H1 (cell line): ENCODE results near the gene RPS28. TPM values are rescaled to one million over a fixed set of nuclear protein-coding genes. Genes with fewer than 3 reads are reported as not detected.

ENCODE experiments used
- CTCF ChIA-PET: fragments of 300-600 bp; sonication (Branson Sonifier 250); formaldehyde crosslinking; loops from one replicate; lab custom pipeline; 2021; ENCODE audit not compliant: partially characterized antibody; lab: Charles Lee
- POLR2A ChIA-PET: fragments of 300-600 bp; sonication (Branson Sonifier 250); formaldehyde crosslinking; loops from one replicate; lab custom pipeline; 2021; ENCODE audit warnings: inconsistent platforms; ENCODE audit not compliant: partially characterized antibody; lab: Charles Lee
- DNase-seq, 2 experiments: peaks; one replicate each; pipeline versions ENCODE4 v3.0.0 to v3.0.0-alpha.2; 2010 to 2022; ENCODE audit warnings: low spot score in 2 of 2, low read depth in 1 of 2, mixed read lengths in 1 of 2
- FAIRE-seq: peaks from 2 replicates; lab custom pipeline; 2011; peaks lifted over from hg19 to GRCh38; lab: Jason Lieb, UNC
- H2AFZ ChIP-seq: 2 replicates; pipeline ENCODE4 v1.8.1; 2012; ENCODE audit warnings: low read length, inconsistent platforms
- H2AK5ac ChIP-seq: 2 replicates; pipeline ENCODE4 v1.6.1; 2013; ENCODE audit warnings: low read depth, low read length
- H2BK120ac ChIP-seq: replicated peaks from 2 replicates; pipeline ENCODE3; 2013; ENCODE audit warnings: low read depth, low read length, inconsistent platforms
- H2BK12ac ChIP-seq: 2 replicates; pipeline ENCODE4 v1.6.1; 2013; ENCODE audit warnings: low read depth, low read length
- H2BK15ac ChIP-seq: 2 replicates; pipeline ENCODE4 v1.6.1; 2013; ENCODE audit warnings: low read length
- H2BK20ac ChIP-seq: 2 replicates; pipeline ENCODE4 v1.6.1; 2013; ENCODE audit warnings: low read length
- H2BK5ac ChIP-seq: 2 replicates; pipeline ENCODE4 v1.6.1; 2013; ENCODE audit warnings: low read depth, low read length
- H3K14ac ChIP-seq: 2 replicates; pipeline ENCODE4 v1.6.1; 2013; ENCODE audit warnings: inconsistent platforms; ENCODE audit not compliant: insufficient read length
- H3K18ac ChIP-seq: 2 replicates; pipeline ENCODE4 v1.6.1; 2013; ENCODE audit warnings: low read length; ENCODE audit errors: extremely low read depth
- H3K23ac ChIP-seq: 2 replicates; pipeline ENCODE4 v1.6.1; 2013; ENCODE audit warnings: inconsistent platforms; ENCODE audit not compliant: insufficient read length
- H3K23me2 ChIP-seq: 2 replicates; pipeline ENCODE4 v1.6.1; 2013; ENCODE audit warnings: low read depth, low read length
- H3K27ac ChIP-seq: 2 replicates; pipeline ENCODE4 v1.6.1; 2011; ENCODE audit warnings: low read depth, low read length, inconsistent platforms
- H3K27me3 ChIP-seq, 4 experiments: replicated peaks in 1 of 4; 1 replicate in 1 of 4; 2 replicates in 3 of 4; pipeline versions ENCODE4 v1.6.1 to v1.8.1; 2011 to 2013; ENCODE audit warnings: low read length in 3 of 4, mild to moderate bottlenecking in 3 of 4, inconsistent platforms in 2 of 4, mixed read lengths in 2 of 4, moderate library complexity in 1 of 4; ENCODE audit not compliant: control insufficient read depth in 3 of 4, insufficient read depth in 3 of 4; ENCODE audit errors: extremely low read depth in 1 of 4
- H3K36me3 ChIP-seq, 4 experiments: 2 replicates each; pipeline versions ENCODE4 v1.6.1 to v1.8.1; 2011 to 2013; ENCODE audit warnings: mild to moderate bottlenecking in 4 of 4, low read length in 3 of 4, moderate library complexity in 2 of 4, control low read depth in 1 of 4, inconsistent platforms in 1 of 4; ENCODE audit not compliant: insufficient read depth in 4 of 4, control insufficient read depth in 2 of 4
- H3K4ac ChIP-seq: replicated peaks from 2 replicates; pipeline ENCODE3; 2013; ENCODE audit warnings: low read length, low read depth, mixed read lengths, inconsistent platforms; ENCODE audit not compliant: insufficient read length
- H3K4me1 ChIP-seq, 4 experiments: replicated peaks in 1 of 4; 1 replicate in 1 of 4; 2 replicates in 3 of 4; pipeline versions ENCODE4 v1.6.1 to v1.8.1; 2011 to 2013; ENCODE audit warnings: low read length in 3 of 4, inconsistent platforms in 2 of 4, mixed read lengths in 1 of 4; ENCODE audit not compliant: insufficient read depth in 4 of 4, control insufficient read depth in 3 of 4
- H3K4me2 ChIP-seq, 2 experiments: 2 replicates each; pipeline versions ENCODE4 v1.6.1 to v1.8.1; 2011 to 2013; ENCODE audit warnings: low read depth in 2 of 2, low read length in 2 of 2, control low read depth in 1 of 2, inconsistent platforms in 1 of 2, mild to moderate bottlenecking in 1 of 2; ENCODE audit not compliant: insufficient read depth in 1 of 2
- H3K4me3 ChIP-seq, 4 experiments: fragments of 200-600, 300-600 bp in 1 of 4; sonication (generic), shearing (Covaris generic), sonication (Bioruptor Twin) in 1 of 4; 2 replicates each; pipeline versions ENCODE4 v1.5.1 to v1.8.1; 2011 to 2016; ENCODE audit warnings: low read length in 4 of 4, low read depth in 3 of 4, control low read depth in 2 of 4, inconsistent platforms in 2 of 4, mild to moderate bottlenecking in 2 of 4, mixed read lengths in 1 of 4, moderate library complexity in 1 of 4; ENCODE audit not compliant: insufficient read depth in 2 of 4; ENCODE audit errors: extremely low read depth in 1 of 4
- H3K56ac ChIP-seq: replicated peaks from 2 replicates; pipeline ENCODE3; 2013; ENCODE audit warnings: low read depth, mild to moderate bottlenecking, mixed read lengths, low read length, inconsistent platforms; ENCODE audit not compliant: insufficient read length
- H3K79me1 ChIP-seq: 2 replicates; pipeline ENCODE4 v1.6.1; 2013; ENCODE audit warnings: low read depth, low read length, control low read depth
- H3K79me2 ChIP-seq, 2 experiments: 2 replicates each; pipeline versions ENCODE4 v1.6.1 to v1.8.1; 2012 to 2013; ENCODE audit warnings: low read length in 2 of 2, mild to moderate bottlenecking in 2 of 2, inconsistent platforms in 1 of 2; ENCODE audit not compliant: insufficient read depth in 2 of 2, control insufficient read depth in 1 of 2
- H3K9ac ChIP-seq, 4 experiments: replicated peaks in 1 of 4; 1 replicate in 1 of 4; 2 replicates in 3 of 4; pipeline versions ENCODE4 v1.6.1 to v1.8.1; 2011 to 2013; ENCODE audit warnings: low read depth in 3 of 4, low read length in 3 of 4, control low read depth in 2 of 4, mild to moderate bottlenecking in 2 of 4, moderate library complexity in 2 of 4, inconsistent platforms in 1 of 4; ENCODE audit errors: extremely low read depth in 1 of 4
- H3K9me3 ChIP-seq, 2 experiments: 2 replicates each; pipeline versions ENCODE4 v1.6.1 to v1.8.1; 2012 to 2013; ENCODE audit warnings: mild to moderate bottlenecking in 2 of 2, moderate library complexity in 2 of 2, control low read depth in 1 of 2, inconsistent platforms in 1 of 2, low read depth in 1 of 2, low read length in 1 of 2, mixed read lengths in 1 of 2; ENCODE audit not compliant: insufficient read depth in 2 of 2
- H4K20me1 ChIP-seq, 2 experiments: replicated peaks in 1 of 2; 2 replicates each; pipeline versions ENCODE3 to v1.8.1; 2011 to 2013; ENCODE audit warnings: inconsistent platforms in 2 of 2, low read length in 2 of 2, mild to moderate bottlenecking in 1 of 2; ENCODE audit not compliant: insufficient read depth in 2 of 2, control insufficient read depth in 1 of 2
- H4K5ac ChIP-seq: 2 replicates; pipeline ENCODE4 v1.6.1; 2013; ENCODE audit warnings: low read length, low read depth, mixed read lengths, inconsistent platforms; ENCODE audit not compliant: insufficient read length
- H4K8ac ChIP-seq: 2 replicates; pipeline ENCODE4 v1.8.0; 2013; ENCODE audit warnings: mild to moderate bottlenecking, moderate library complexity, low read length, inconsistent platforms; ENCODE audit not compliant: insufficient read depth; ENCODE audit errors: extremely low read depth
- H4K91ac ChIP-seq: replicated peaks from 2 replicates; pipeline ENCODE3; 2013; ENCODE audit warnings: low read length, mixed read lengths, inconsistent platforms; ENCODE audit not compliant: insufficient read length
- ASH2L ChIP-seq: fragments of 200-600, 300-600 bp; sonication (generic); IDR thresholded peaks from one replicate; pipeline ENCODE4 v1.7.1; 2017; ENCODE audit warnings: low read length
- BACH1 ChIP-seq: IDR thresholded peaks from 2 replicates; pipeline ENCODE4 v1.6.1; 2012; ENCODE audit warnings: low read length, improper control_type of control experiment
- CTCF ChIP-seq, 3 experiments: IDR thresholded peaks; 1 replicate in 2 of 3; 2 replicates in 1 of 3; pipeline versions ENCODE4 v1.5.1 to v1.6.1; 2011; ENCODE audit warnings: low read length in 3 of 3, mild to moderate bottlenecking in 3 of 3, inconsistent platforms in 2 of 3, low read depth in 1 of 3, moderate library complexity in 1 of 3; ENCODE audit not compliant: insufficient read depth in 1 of 3; ENCODE audit errors: control extremely low read depth in 1 of 3
- HDAC2 ChIP-seq, 2 experiments: fragments of 300-600 bp in 1 of 2; sonication (generic) in 1 of 2; IDR thresholded peaks; 2 replicates each; pipeline ENCODE4 v1.6.1; 2011 to 2012; ENCODE audit warnings: low read depth in 2 of 2, low read length in 2 of 2, mild to moderate bottlenecking in 2 of 2, moderate library complexity in 2 of 2, borderline replicate concordance in 1 of 2, inconsistent platforms in 1 of 2
- PHF8 ChIP-seq: fragments of 200-600 bp; sonication (generic); conservative IDR thresholded peaks from 2 replicates; pipeline ENCODE4 v1.7.1; 2012; ENCODE audit warnings: low read depth, mild to moderate bottlenecking, inconsistent platforms, low read length, moderate library complexity
- RAD21 ChIP-seq, 2 experiments: IDR thresholded peaks in 1 of 2; conservative IDR thresholded peaks in 1 of 2; 2 replicates each; pipeline ENCODE4 v1.6.1; 2011; ENCODE audit warnings: low read depth in 2 of 2, low read length in 2 of 2, improper control_type of control experiment in 1 of 2, inconsistent platforms in 1 of 2, mild to moderate bottlenecking in 1 of 2, moderate library complexity in 1 of 2
- RBBP5 ChIP-seq: IDR thresholded peaks from 2 replicates; pipeline ENCODE4 v1.7.1; 2012; ENCODE audit warnings: low read depth, mild to moderate bottlenecking, inconsistent platforms, low read length, moderate library complexity, borderline replicate concordance
- WGBS, 2 experiments: shearing (Covaris generic) in 1 of 2; methylation state at CpG; one replicate each; pipeline versions ENCODE4 v1.1.6 to v1.1.7; 2013 to 2015; ENCODE audit warnings: low lambda C conversion rate in 2 of 2, mixed read lengths in 2 of 2, inconsistent platforms in 1 of 2, low coverage in 1 of 2, missing lambda C conversion rate in 1 of 2; ENCODE audit not compliant: insufficient replicate concordance in 2 of 2, insufficient coverage in 1 of 2, insufficient read length in 1 of 2; ENCODE audit errors: extremely low coverage in 1 of 2, missing lambda C conversion rate in 1 of 2; 5-methylcytosine and 5-hydroxymethylcytosine counted together
- polyA plus RNA-seq, 7 experiments: library from polyadenylated mRNA; depleted of rRNA in 3 of 7; stranded (reverse) in 5 of 7; unstranded in 2 of 7; fragments of >200 nt in 5 of 7; fragments of 200-250 nt in 2 of 7; gene quantifications; 1 replicate in 5 of 7; 2 replicates in 1 of 7; 4 replicates in 1 of 7; pipeline versions ENCODE4 v1.2.1 to v1.2.3, GENCODE V29; 2011 to 2013; ENCODE audit warnings: missing spikeins in 2 of 7, mixed read lengths in 2 of 7
- total RNA-seq: library from RNA; stranded (reverse); fragmentation: NEBNext Ultra II Directional; extraction: Animal tissue kit (Norgen Biotek cat#: 25700); gene quantifications from 2 replicates; pipeline ENCODE4 v1.2.1, GENCODE V29; 2021

The RPS28 gene
- total and polyA plus RNA-seq, 2 of the 8 experiments (the other 6 are each of a cell fraction or from before 2014, with no cell fraction given), result 1,241 to 1,699 TPM

- Histone ChIP-seq H3K23ac (no peak overlapping the region), H4K20me1 (peaks cover 0 to 2% of the 10 kb centered on the region in 2 experiments), H2AFZ (peak overlapping the region; percentile 70; the same call in 1 of the 2 replicates), H4K8ac (peak overlapping the region; percentile 84), H3K36me3 (0 out of 8 replicates have a peak, but pooled peaks cover 0 to 4% (median 0%) of the 10 kb centered on the region in 4 experiments), H2BK15ac (no peak overlapping the region), H3K79me1 (no peaks in the 10 kb centered on the region), H3K56ac (no peak overlapping the region), H3K4me2 (peak overlapping the region; percentile 81 to 85), H3K4me1 (peaks cover 0 to 21% (median 10%) of the 10 kb centered on the region in 4 experiments; a peak in 6 of 7 replicates), H3K27me3 (peaks cover 21 to 38% (median 33%) of the 10 kb centered on the region in 4 experiments), H3K4me3 (peak overlapping the region; percentile 38 to 56 (median 43); a peak in 7 of 8 replicates), H4K91ac (no peak overlapping the region), H3K9ac (peak overlapping the region in 1 of 4 experiments; percentile 81; a peak in 1 of 7 replicates), H2BK5ac (no peak overlapping the region), H3K14ac (no peak overlapping the region), H2BK12ac (no peak overlapping the region), H3K18ac (no peak overlapping the region), H3K9me3 (no peaks in the 10 kb centered on the region), H3K79me2 (no peaks in the 10 kb centered on the region), H2BK20ac (no peak overlapping the region), H4K5ac (no peak overlapping the region), H2BK120ac (no peak overlapping the region), H3K27ac (no peak overlapping the region), H2AK5ac (no peak overlapping the region), H3K4ac (no peak overlapping the region), H3K23me2 (peaks cover 16% of the 10 kb centered on the region; the same call in 1 of the 2 replicates)
- 15% methylated on average over 43 of the region's 79 CpGs; no CpG with 5 or more reads in 1 of the 2 experiments for WGBS, 2 experiments
- peak in 1 of 2 experiments; percentile 81 for DNase-seq
- FAIRE-seq, result no peak
- ChIA-PET CTCF (interaction anchor here (0.9 to 3.7 kb wide), 6 partner anchors 8 to 30 kb away, joined by 3 to 32 read pairs (median 4); partner anchors contain the start of genes NDUFA7 and RPS28), POLR2A (interaction anchor here (0.9 to 27.1 kb wide), 7 partner anchors 8 to 57 kb away, joined by 3 to 583 read pairs (median 5); partner anchors contain the start of genes ANGPTL4, CD320, NDUFA7 and RPS28)
- TF ChIP-seq HDAC2 (IDR thresholded peaks at IDR 0.05; ENCODE audit: borderline replicate concordance in 1 of 2, low read depth in 2 of 2, low read length in 2 of 2) (peak in 1 of 2 experiments; percentile 90; a peak in 2 of 4 replicates), ASH2L (no peak), RAD21 (IDR thresholded peaks at IDR 0.05 in 1 of 2, conservative IDR thresholded peaks at IDR 0.05 in 1 of 2; ENCODE audit: low read depth in 2 of 2, low read length in 2 of 2) (peak in 1 of 2 experiments; percentile 30; a peak in 2 of 4 replicates), PHF8 (0 out of 2 replicates have a peak, but pooled peaks have one; percentile 23), RBBP5 (peak; percentile 16; the same call in 1 of the 2 replicates), CTCF (IDR thresholded peaks at IDR 0.05; ENCODE audit: control extremely low read depth in 1 of 3, insufficient read depth in 1 of 3, low read depth in 1 of 3, low read length in 3 of 3) (peak; percentile 42 to 70 (median 53); a peak in 3 of 4 replicates), BACH1 (peak; percentile 36; the same call in 1 of the 2 replicates)
These were observed 14.2 kb downstream of the RPS28 start for GRCh38 chr19:8335343-8336071.
